Tibial nerve (tissue), 4 donors: ENCODE data around the gene JMJD1C. TPM values are rescaled to one million over a fixed set of nuclear protein-coding genes. Genes with fewer than 3 reads are reported as not detected.

Experiments used
- DNase-seq, 2 donors: peaks; one replicate each; pipeline ENCODE4 v3.0.0-alpha.2; 2019; ENCODE audit warnings: low spot score in 2 of 2
- H3K27ac ChIP-seq, 4 donors: fragments of 200-600 bp; sonication (generic) in 3 of 4; one replicate each; pipeline ENCODE4 v1.5.1; 2017 to 2019; ENCODE audit warnings: mild to moderate bottlenecking in 1 of 4
- H3K27me3 ChIP-seq, 2 donors: fragments of 200-600 bp; sonication (generic) in 1 of 2; one replicate each; pipeline versions ENCODE4 v1.5.1 to v1.6.0; 2017 to 2019
- H3K36me3 ChIP-seq, 3 donors: fragments of 200-600 bp; sonication (generic); one replicate each; pipeline ENCODE4 v1.5.1; 2018 to 2019
- H3K4me1 ChIP-seq, 4 donors: fragments of 200-600 bp; sonication (generic) in 3 of 4; one replicate each; pipeline ENCODE4 v1.5.1; 2017 to 2019
- H3K4me3 ChIP-seq, 4 donors: fragments of 200-600 bp; sonication (generic) in 3 of 4; one replicate each; pipeline ENCODE4 v1.5.1; 2017 to 2019; ENCODE audit warnings: mild to moderate bottlenecking in 1 of 4, moderate library complexity in 1 of 4
- H3K9me3 ChIP-seq, 4 donors: fragments of 200-600 bp; sonication (generic) in 3 of 4; one replicate each; pipeline ENCODE4 v1.5.1; 2017 to 2019
- EP300 ChIP-seq, 2 donors: sonication (generic); formaldehyde crosslinking; IDR thresholded peaks; one replicate each; pipeline ENCODE4 v1.6.1; 2017; ENCODE audit warnings: antibody characterized with exemption in 2 of 2, mild to moderate bottlenecking in 1 of 2
- POLR2A ChIP-seq, 2 donors: fragments of 450-650 bp; IDR thresholded peaks; one replicate each; pipeline ENCODE4 v1.6.1; 2017; ENCODE audit warnings: antibody characterized with exemption in 2 of 2, mild to moderate bottlenecking in 2 of 2, moderate library complexity in 2 of 2
- WGBS, 2 donors: methylation state at CpG; one replicate each; pipeline ENCODE4 v1.1.5; 2018; 5-methylcytosine and 5-hydroxymethylcytosine counted together
- total RNA-seq, 4 donors: library from RNA; depleted of rRNA; stranded (reverse); fragments of >200 nt; gene quantifications; one replicate each; pipeline ENCODE4 v1.1.0, GENCODE V29; 2016
- TF ChIP-seq, protein P1 (sequence below), 5 experiments: fragments of 200-600 bp in 3 of 5; fragments of 450-650 bp in 2 of 5; sonication (generic) in 3 of 5; IDR thresholded peaks; one replicate each; pipeline ENCODE4 v1.5.1; 2016 to 2019; ENCODE audit warnings: antibody characterized with exemption in 5 of 5, mild to moderate bottlenecking in 3 of 5, moderate library complexity in 2 of 5

Gene JMJD1C
- total RNA-seq, 4 donors from 2014 or later: 100 to 156 (median 131) TPM

DNA sequence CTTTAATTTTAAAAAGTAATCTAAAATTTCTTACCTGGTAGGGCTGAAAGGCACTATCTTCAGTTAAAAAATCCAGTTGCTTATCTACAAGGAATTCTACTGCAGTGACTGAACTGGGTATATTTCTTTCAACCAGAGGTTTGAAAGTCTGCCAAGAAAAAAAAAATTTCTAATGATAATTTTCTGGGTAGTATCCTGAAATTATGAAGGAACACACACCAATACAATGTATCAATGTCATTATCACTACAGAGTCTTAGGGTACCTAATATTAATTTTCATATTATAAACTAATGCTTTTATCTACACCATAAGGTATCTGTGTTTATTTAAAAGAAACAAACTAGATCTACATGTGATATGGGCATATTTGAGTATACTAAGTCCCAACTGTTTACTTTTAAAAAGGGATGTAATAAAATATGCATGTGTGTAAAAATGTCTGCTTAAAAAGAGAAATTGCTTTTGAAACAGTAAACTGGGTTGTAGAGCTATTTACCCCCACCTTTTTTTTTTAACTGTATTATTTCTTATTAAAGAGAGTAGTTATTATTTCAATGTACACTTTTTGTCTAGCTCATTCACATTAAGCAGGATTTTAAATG lies 201.1 kb downstream of the JMJD1C start:
- Histone ChIP-seq H3K4me1 (peaks cover 3 to 62% (median 33%) of the 10 kb centered on the region in 4 donors), H3K27me3 (no peaks in the 10 kb centered on the region), H3K4me3 (peak overlapping the region; percentile 8 to 60 (median 36)), H3K27ac (peak overlapping the region; percentile 43 to 95 (median 89)), H3K36me3 (no peaks in the 10 kb centered on the region), H3K9me3 (no peaks in the 10 kb centered on the region)
- TF ChIP-seq POLR2A (IDR thresholded peaks at IDR 0.05): no peak
- TF ChIP-seq, protein P1, sequence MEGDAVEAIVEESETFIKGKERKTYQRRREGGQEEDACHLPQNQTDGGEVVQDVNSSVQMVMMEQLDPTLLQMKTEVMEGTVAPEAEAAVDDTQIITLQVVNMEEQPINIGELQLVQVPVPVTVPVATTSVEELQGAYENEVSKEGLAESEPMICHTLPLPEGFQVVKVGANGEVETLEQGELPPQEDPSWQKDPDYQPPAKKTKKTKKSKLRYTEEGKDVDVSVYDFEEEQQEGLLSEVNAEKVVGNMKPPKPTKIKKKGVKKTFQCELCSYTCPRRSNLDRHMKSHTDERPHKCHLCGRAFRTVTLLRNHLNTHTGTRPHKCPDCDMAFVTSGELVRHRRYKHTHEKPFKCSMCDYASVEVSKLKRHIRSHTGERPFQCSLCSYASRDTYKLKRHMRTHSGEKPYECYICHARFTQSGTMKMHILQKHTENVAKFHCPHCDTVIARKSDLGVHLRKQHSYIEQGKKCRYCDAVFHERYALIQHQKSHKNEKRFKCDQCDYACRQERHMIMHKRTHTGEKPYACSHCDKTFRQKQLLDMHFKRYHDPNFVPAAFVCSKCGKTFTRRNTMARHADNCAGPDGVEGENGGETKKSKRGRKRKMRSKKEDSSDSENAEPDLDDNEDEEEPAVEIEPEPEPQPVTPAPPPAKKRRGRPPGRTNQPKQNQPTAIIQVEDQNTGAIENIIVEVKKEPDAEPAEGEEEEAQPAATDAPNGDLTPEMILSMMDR (IDR thresholded peaks at IDR 0.05): no peak
- no peak for TF ChIP-seq EP300 (IDR thresholded peaks at IDR 0.05)
- DNase-seq: no peak

DNA sequence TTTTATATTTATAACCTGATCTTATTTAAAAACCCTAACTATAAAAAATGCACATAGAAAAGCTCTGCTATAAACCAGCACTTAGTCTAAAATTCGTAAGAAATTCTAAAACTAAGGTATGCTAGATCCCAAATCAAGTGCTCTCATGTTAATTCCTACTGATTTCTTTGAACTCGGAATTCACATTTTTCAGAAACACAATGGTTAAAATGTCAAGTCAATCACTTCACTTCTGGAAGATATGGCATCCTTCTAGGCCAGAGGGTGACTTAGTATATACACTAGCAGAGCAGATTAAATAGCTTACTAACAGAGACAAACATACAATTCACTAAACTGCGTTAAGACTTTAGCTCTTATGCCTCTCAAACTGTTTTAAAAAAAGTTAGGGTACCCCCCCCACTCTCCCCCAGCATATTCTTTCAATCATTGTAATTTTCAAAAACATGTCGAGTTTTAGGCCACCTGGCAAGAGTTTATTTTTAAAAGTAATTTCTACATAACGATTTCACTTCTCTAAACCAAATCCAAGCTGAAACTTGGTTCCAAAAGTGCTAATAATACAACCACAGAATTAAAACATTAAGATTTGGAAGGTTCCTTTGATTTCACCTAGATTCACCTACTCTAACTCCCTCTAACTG lies 203.2 kb downstream of the JMJD1C start:
- no peak for TF ChIP-seq EP300 (IDR thresholded peaks at IDR 0.05)
- TF ChIP-seq, protein P1 (IDR thresholded peaks at IDR 0.05): no peak
- no peak for TF ChIP-seq POLR2A (IDR thresholded peaks at IDR 0.05)
- peaks cover 3 to 79% (median 46%) of the 10 kb centered on the region in 4 donors for H3K4me1 ChIP-seq
- H3K27ac ChIP-seq: peak overlapping the region; percentile 9 to 95 (median 56)
- no peak overlapping the region for H3K4me3 ChIP-seq
- H3K27me3 ChIP-seq: no peaks in the 10 kb centered on the region
- H3K9me3 ChIP-seq: no peaks in the 10 kb centered on the region
- no peaks in the 10 kb centered on the region for H3K36me3 ChIP-seq
- DNase-seq: no peak
- WGBS, 2 donors: 63 to 66% methylated on average over 5 of the region's 5 CpGs

DNA sequence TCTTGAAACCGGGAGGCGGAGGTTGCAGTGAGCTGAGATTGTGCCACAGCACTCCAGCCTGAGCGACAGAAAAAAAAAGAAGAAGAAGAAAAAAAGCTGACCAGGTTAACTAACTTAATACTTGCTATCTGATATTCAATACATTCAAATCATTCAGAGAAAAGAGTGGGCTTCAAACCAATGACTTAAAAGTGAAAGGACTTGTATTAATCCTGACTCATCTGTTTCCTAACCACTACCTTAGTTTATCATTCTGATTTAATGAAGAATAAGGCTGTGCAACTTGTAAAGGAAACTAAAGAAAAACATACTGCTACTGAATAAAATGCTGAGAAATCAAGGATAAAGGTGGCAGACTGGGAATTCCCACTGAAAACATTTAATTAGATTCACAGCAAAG lies 204.3 kb downstream of the JMJD1C start:
- H3K36me3 ChIP-seq: no peaks in the 10 kb centered on the region
- no peak for DNase-seq
- TF ChIP-seq EP300 (IDR thresholded peaks at IDR 0.05): no peak
- TF ChIP-seq, protein P1 (IDR thresholded peaks at IDR 0.05): no peak
- no peak overlapping the region for H3K4me3 ChIP-seq
- H3K9me3 ChIP-seq: no peaks in the 10 kb centered on the region
- peaks cover 3 to 89% (median 54%) of the 10 kb centered on the region in 4 donors for H3K4me1 ChIP-seq
- WGBS, 2 donors: 87 to 89% methylated on average over 3 of the region's 3 CpGs
- H3K27ac ChIP-seq: peak overlapping the region in 3 of 4 donors; percentile 9 to 95 (median 93)
- no peaks in the 10 kb centered on the region for H3K27me3 ChIP-seq

DNA sequence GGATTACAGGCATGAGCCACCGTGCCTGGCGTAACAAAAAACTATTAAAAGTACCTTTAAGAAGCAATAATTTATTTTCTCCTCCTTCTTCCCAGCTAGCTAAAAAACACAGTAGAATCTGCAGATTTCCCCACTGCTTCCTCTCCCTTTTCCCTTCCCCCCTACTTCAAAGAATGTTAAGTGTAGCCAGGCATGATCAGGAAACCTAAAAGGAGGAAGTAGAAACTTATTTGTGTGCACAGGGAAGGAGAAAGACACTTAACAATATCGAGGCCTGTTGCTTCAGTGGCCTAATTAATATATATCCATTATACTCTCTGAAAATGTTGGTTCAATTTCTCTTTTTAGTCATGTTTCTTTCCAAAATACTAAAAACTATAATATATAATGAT lies 204.9 kb downstream of the JMJD1C start:
- 74 to 82% methylated on average over 3 of the region's 3 CpGs for WGBS, 2 donors
- Histone ChIP-seq H3K4me1 (peaks cover 3 to 91% (median 60%) of the 10 kb centered on the region in 4 donors), H3K9me3 (no peaks in the 10 kb centered on the region), H3K27ac (peak overlapping the region in 2 of 4 donors; percentile 9 to 93), H3K36me3 (no peaks in the 10 kb centered on the region), H3K4me3 (no peak overlapping the region), H3K27me3 (no peaks in the 10 kb centered on the region)
- DNase-seq: no peak
- TF ChIP-seq, protein P1 (IDR thresholded peaks at IDR 0.05): no peak
- TF ChIP-seq EP300 (IDR thresholded peaks at IDR 0.05): peak in 1 of 2 donors; percentile 60

DNA sequence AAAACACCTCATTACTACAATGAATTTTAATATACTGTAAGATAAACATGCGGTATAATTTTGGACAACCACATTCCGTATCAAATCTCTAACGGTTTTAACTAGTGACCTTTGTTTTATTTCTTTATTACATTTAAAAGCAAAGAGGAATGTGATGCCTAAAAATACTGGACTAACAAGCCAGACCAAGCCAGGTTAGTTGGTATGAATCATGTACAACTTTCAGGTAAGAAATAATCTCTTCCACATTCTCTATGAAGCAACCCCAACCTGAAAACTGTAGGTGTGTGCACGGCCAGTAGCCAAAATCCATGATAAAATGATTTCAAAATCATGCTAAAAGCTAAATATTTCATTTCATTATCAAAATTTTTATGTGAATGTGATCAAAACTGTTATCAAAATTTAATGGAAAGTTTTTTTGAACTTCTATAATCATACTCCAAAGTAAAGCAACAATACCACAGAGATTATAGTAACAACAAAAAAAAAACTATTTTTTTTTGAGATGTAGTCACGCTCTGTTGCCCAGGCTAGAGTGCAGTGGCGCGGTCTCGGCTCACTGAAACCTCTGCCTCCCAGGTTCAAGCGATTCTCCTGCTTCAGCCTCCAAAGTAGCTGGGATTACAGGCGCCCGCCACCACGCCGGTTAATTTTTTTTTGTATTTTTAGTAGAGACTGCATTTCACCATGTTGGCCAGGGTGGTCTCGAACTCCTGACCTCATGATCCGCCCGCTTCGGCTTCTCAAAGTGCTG lies 205.5 kb downstream of the JMJD1C start:
- no peaks in the 10 kb centered on the region for H3K27me3 ChIP-seq
- TF ChIP-seq POLR2A (IDR thresholded peaks at IDR 0.05): no peak
- no peak for TF ChIP-seq EP300 (IDR thresholded peaks at IDR 0.05)
- TF ChIP-seq, protein P1 (IDR thresholded peaks at IDR 0.05): no peak
- H3K9me3 ChIP-seq: no peaks in the 10 kb centered on the region
- DNase-seq: no peak
- WGBS, 2 donors: 88 to 91% methylated on average over 17 of the region's 17 CpGs
- H3K27ac ChIP-seq: peak overlapping the region in 2 of 4 donors; percentile 34 to 60
- no peaks in the 10 kb centered on the region for H3K36me3 ChIP-seq
- H3K4me3 ChIP-seq: no peak overlapping the region
- peaks cover 3 to 93% (median 64%) of the 10 kb centered on the region in 4 donors for H3K4me1 ChIP-seq
